ENCODE data around the gene APOBEC3H.
"Not testable (repeated sequence)": the region's sequence is repeated elsewhere in the genome, so short reads cannot be mapped to it uniquely, and the experiment has no call there.

Gene APOBEC3H

DNA sequence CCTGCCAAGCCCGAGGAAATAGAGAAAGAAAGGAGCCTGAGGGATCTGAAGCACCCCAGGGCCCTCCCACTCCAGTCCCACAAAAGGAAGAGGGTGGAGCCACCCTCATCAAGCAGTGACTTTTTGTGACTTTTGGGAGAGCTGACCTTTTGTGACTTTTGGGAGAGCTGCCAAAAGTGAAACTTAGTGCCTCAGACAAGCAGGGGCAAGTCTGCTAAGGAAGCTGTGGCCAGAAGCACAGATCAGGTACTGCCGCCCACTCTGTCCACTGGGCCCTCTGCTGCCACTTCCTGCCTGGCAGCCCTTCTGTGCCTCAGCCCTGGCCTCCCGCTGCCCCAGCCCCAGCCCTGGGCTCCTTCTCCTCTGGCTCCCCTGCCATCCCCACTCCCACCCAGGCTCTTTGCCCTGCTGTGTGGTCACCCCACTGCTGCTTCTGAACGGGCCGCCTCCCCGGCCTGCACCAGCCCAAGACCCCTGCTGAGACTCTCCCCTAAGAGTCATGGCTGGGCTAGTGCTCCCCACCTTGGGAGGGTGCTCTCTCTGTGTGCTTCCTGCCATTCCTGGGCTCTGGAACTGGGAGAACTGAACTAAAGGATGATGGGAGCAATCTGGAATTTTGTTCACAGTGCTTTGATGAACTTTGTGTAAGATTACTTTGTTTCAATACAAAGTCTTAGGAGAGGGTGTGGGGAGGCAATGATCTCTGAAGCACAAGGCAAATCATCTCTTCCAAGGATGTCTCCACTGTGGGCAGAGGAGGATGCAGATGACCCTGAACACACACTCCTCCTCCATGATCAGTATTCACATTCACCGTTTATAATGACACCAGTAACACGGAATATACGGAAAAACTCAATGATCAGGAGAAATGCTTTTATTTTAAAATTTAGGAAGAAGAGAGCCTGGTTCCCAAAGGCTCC, at the start of gene APOBEC3H:
APOBEC3H (plus strand) TSS at position 147 of the 923 bp plus-strand sequence. CDS start 3,035 bp downstream, outside the sequence.
- TF ChIP-seq, protein P1, sequence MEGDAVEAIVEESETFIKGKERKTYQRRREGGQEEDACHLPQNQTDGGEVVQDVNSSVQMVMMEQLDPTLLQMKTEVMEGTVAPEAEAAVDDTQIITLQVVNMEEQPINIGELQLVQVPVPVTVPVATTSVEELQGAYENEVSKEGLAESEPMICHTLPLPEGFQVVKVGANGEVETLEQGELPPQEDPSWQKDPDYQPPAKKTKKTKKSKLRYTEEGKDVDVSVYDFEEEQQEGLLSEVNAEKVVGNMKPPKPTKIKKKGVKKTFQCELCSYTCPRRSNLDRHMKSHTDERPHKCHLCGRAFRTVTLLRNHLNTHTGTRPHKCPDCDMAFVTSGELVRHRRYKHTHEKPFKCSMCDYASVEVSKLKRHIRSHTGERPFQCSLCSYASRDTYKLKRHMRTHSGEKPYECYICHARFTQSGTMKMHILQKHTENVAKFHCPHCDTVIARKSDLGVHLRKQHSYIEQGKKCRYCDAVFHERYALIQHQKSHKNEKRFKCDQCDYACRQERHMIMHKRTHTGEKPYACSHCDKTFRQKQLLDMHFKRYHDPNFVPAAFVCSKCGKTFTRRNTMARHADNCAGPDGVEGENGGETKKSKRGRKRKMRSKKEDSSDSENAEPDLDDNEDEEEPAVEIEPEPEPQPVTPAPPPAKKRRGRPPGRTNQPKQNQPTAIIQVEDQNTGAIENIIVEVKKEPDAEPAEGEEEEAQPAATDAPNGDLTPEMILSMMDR (IDR thresholded peaks at IDR 0.05; ENCODE audit: low read depth, low read length, missing control alignments): no peak
- no peak for DNase-seq (ENCODE audit: low read depth)
- H3K4me3 ChIP-seq (ENCODE audit: low read depth, low read length): peak within 1 kb of the TSS; percentile 50

DNA sequence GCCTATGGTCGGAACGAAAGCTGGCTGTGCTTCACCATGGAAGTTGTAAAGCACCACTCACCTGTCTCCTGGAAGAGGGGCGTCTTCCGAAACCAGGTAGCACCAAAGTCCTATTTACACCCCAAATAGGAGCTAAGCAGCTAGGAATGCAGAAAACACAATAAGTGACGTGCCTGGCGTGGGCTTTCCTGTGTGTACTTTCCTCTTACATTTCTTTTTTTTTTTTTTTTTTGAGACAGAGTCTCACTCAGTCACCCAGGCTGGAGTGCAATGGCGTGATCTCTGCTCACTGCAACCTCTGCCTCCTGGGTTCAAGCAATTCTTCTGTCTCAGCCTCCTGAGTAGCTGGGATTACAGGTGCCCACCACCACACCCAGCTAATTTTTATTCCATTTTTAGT, 47.6 kb upstream of the APOBEC3H start:
- DNase-seq (ENCODE audit: low read depth): not testable (repeated sequence)

DNA sequence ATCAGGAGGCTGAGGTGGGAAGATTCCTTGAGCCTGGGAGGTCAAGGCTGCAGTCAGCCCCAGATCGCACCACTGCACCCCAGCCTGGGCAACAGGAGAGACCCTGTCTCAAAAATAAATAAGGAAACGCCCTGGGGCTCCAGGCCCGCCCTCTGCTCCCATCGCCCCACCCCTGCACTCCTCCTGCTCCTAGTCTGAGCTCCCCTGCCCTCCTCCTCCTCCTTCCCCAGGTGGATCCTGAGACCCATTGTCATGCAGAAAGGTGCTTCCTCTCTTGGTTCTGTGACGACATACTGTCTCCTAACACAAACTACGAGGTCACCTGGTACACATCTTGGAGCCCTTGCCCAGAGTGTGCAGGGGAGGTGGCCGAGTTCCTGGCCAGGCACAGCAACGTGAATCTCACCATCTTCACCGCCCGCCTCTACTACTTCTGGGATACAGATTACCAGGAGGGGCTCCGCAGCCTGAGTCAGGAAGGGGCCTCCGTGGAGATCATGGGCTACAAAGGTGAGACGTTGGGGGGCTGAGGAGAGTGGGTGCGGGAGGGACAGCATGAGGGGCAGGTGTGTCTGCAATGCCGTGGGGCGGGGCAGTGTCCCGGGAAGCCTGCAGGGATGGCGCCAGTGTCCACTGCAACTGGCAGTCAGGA, 45.1 kb upstream of the APOBEC3H start:
- H3K4me3 ChIP-seq (ENCODE audit: low read depth, low read length); DNase-seq (ENCODE audit: low read depth): not testable (repeated sequence)

More for the DNA sequence above, 47.6 kb upstream of the APOBEC3H start:
- not testable (repeated sequence) for H3K4me3 ChIP-seq (ENCODE audit: low read depth, low read length)

- TF ChIP-seq, protein P1 (IDR thresholded peaks at IDR 0.05; ENCODE audit: low read depth, low read length, missing control alignments): no peak
- no peak for DNase-seq (ENCODE audit: low read depth)
Observed at GRCh38 chr22:39055658-39056057, 41.4 kb upstream of the APOBEC3H start.

DNA sequence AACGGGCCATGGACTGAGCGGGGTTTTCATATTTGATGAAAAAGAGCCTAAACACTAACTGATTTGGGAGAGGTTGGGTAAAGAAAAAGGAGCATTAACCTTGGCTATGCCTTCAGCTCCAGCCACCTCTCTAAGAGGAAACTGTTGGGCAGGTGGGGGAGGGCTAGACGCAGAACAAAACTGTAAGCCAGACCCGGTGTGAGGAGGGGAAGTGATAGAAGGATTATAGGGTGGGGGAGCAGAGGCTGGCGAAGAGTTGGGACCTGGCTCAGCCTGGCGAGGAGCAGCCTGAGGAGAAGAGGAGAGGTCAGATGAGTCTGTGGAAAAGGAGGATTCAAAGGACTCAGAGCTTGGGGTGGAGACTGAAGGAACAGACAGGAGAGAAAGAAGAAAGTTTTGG, 35.8 kb upstream of the APOBEC3H start:
- not testable (repeated sequence) for H3K4me3 ChIP-seq (ENCODE audit: low read depth, low read length); DNase-seq (ENCODE audit: low read depth)

More at GRCh38 chr22:39055658-39056057, 41.4 kb upstream of the APOBEC3H start:
- H3K4me3 ChIP-seq (ENCODE audit: low read depth, low read length): no peak overlapping the region

- DNase-seq (ENCODE audit: low read depth); H3K4me3 ChIP-seq (ENCODE audit: low read depth, low read length): not testable (repeated sequence)
Observed at GRCh38 chr22:39061951-39062350, 35.1 kb upstream of the APOBEC3H start.

GRCh38 chr22:39063904-39064303, 33.1 kb upstream of the APOBEC3H start:
- not testable (repeated sequence) for H3K4me3 ChIP-seq (ENCODE audit: low read depth, low read length); DNase-seq (ENCODE audit: low read depth)

- DNase-seq (ENCODE audit: low read depth): not testable (repeated sequence)
- H3K4me3 ChIP-seq (ENCODE audit: low read depth, low read length): peak overlapping the region; percentile 53
Observed at GRCh38 chr22:39066442-39067276, 30.4 kb upstream of the APOBEC3H start.

- DNase-seq (ENCODE audit: low read depth): no peak
- TF ChIP-seq, protein P1 (IDR thresholded peaks at IDR 0.05; ENCODE audit: low read depth, low read length, missing control alignments): peak; percentile 61
- H3K4me3 ChIP-seq (ENCODE audit: low read depth, low read length): peak overlapping the region; percentile 53; the same call in 1 of the 2 replicates
Observed at GRCh38 chr22:39068033-39068785, 28.8 kb upstream of the APOBEC3H start.

Data from GM12864 (cell line).